Measurements from ENCODE around the gene HBA2.
A peak's percentile ranks its signal among the peaks of the same experiment; 100 is the strongest.
"Not testable (repeated sequence)": the region's sequence is repeated elsewhere in the genome, so short reads cannot be mapped to it uniquely, and the experiment has no call there.

The HBA2 gene

DNA sequence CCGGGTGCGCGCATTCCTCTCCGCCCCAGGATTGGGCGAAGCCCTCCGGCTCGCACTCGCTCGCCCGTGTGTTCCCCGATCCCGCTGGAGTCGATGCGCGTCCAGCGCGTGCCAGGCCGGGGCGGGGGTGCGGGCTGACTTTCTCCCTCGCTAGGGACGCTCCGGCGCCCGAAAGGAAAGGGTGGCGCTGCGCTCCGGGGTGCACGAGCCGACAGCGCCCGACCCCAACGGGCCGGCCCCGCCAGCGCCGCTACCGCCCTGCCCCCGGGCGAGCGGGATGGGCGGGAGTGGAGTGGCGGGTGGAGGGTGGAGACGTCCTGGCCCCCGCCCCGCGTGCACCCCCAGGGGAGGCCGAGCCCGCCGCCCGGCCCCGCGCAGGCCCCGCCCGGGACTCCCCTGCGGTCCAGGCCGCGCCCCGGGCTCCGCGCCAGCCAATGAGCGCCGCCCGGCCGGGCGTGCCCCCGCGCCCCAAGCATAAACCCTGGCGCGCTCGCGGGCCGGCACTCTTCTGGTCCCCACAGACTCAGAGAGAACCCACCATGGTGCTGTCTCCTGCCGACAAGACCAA is at the start of gene HBA2:
TSS of gene HBA2 (plus strand) at position 503 of the 568 bp plus-strand sequence. CDS start at position 540, 37 bp downstream.
- in situ Hi-C loops (cut with MboI; ENCODE audit: low sequenced_read_pairs, unreplicated experiment); DNase-seq (ENCODE audit: low spot score): not testable (repeated sequence)

DNA sequence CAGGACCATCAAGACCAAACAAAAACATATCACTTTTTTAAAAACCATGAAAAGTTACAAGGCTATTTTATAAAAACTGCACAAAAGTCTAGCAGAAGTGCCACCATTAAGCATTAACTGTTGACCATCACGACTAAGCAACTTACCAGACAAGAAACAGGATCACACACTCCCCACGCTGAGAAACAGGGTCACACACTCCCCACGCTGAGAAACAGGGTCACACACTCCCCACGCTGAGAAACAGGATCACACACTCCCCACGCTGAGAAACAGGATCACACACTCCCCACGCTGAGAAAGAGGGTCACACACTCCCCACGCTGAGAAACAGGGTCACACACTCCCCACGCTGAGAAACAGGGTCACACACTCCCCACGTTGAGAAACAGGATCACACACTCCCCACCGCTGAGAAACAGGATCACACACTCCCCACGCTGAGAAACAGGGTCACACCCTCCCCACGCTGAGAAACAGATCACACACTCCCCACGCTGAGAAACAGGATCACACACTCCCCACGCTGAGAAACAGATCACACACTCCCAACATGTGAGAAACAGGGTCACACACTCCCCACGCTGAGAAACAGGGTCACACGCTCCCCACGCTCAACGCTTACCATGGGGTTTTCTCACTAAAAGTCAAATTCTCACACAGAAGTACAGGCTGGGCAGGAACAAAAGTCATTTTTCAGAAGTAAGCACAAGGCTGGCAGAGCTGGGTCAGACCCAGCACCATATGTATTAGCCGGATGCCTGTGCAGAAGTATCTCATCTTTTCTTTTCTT is 48.9 kb upstream of the HBA2 start:
- DNase-seq (ENCODE audit: low spot score); in situ Hi-C loops (cut with MboI; ENCODE audit: low sequenced_read_pairs, unreplicated experiment): not testable (repeated sequence)

DNA sequence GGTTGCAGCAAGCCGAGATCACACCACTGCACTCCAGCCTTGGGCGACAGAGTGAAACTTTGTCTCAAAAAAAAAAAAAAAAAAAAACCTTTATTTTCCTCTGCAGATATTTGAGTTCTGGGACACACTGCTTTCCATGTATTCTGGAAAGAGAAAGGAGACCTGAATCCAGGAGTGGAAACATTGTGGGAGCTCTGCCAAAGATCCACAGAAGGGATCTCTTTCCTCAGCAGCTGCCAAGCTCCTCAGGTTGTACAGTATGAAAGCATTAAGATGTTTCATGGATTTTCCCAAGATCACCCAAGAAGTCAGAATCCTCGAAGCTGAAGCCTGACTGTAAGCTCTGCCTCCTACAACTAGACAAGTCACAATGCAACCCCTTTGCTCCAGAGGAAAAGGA is 47.7 kb upstream of the HBA2 start:
- TF ChIP-seq, protein P1, sequence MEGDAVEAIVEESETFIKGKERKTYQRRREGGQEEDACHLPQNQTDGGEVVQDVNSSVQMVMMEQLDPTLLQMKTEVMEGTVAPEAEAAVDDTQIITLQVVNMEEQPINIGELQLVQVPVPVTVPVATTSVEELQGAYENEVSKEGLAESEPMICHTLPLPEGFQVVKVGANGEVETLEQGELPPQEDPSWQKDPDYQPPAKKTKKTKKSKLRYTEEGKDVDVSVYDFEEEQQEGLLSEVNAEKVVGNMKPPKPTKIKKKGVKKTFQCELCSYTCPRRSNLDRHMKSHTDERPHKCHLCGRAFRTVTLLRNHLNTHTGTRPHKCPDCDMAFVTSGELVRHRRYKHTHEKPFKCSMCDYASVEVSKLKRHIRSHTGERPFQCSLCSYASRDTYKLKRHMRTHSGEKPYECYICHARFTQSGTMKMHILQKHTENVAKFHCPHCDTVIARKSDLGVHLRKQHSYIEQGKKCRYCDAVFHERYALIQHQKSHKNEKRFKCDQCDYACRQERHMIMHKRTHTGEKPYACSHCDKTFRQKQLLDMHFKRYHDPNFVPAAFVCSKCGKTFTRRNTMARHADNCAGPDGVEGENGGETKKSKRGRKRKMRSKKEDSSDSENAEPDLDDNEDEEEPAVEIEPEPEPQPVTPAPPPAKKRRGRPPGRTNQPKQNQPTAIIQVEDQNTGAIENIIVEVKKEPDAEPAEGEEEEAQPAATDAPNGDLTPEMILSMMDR (IDR thresholded peaks at IDR 0.05; ENCODE audit: borderline replicate concordance, control extremely low read depth, extremely low read depth, insufficient read depth, missing control alignments) = no peak
- in situ Hi-C loops (cut with MboI; ENCODE audit: low sequenced_read_pairs, unreplicated experiment) = no loop called here
- DNase-seq (ENCODE audit: low spot score) = no peak

DNA sequence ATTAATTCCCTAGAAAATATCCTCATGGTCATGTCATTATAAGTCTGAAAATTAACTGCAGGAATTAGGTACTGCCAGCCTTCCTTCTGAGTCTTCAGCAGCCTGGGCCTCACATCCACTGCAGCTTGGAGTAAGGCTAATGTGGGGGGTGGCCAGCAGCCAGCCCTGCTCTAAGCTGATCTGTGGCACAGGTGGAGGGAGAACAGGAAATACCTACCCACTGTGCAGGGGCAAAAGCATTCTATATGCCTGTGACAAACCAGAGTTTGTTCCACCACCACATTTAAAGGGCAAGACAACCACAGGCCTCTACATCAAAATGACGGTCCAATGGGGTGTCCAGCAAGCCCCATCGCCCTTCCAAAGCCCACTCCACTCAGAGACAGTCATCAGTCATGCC is 43.6 kb upstream of the HBA2 start:
- in situ Hi-C loops (cut with MboI; ENCODE audit: low sequenced_read_pairs, unreplicated experiment) = no loop called here
- TF ChIP-seq, protein P1 (IDR thresholded peaks at IDR 0.05; ENCODE audit: borderline replicate concordance, control extremely low read depth, extremely low read depth, insufficient read depth, missing control alignments) = no peak
- no peak for DNase-seq (ENCODE audit: low spot score)

DNA sequence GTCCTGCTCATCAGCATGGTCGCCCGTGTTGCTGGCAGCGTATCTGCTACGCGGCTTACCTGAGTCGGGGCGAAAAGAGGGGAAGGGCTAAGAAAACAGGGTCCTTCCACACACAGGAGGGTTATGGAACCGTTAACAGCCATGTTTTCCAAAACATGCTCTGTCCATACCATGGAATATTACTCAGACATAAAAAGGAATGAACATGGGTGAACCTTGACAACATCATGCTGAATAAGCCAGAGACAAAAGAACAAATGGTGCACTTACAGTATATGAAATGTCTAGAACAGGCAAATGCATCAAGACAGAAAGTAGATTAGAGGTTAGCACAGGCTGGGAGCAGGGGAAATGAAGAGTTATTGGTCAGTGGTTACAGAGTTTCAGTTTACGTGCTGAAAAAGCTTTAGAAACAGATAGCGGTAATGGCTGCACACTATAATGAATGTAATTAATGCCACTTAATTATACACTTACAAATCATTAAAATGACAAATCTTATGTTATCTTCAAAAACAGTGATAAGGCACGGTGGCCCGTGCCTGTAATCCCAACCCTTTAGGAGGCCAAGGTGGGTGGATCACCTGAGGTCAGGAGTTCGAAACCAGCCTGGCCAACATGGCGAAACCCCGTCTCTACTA is 42.0 kb upstream of the HBA2 start:
- in situ Hi-C loops (cut with MboI; ENCODE audit: low sequenced_read_pairs, unreplicated experiment) = no loop called here
- TF ChIP-seq, protein P1 (IDR thresholded peaks at IDR 0.05; ENCODE audit: borderline replicate concordance, control extremely low read depth, extremely low read depth, insufficient read depth, missing control alignments) = no peak
- DNase-seq (ENCODE audit: low spot score) = peak; percentile 47

DNA sequence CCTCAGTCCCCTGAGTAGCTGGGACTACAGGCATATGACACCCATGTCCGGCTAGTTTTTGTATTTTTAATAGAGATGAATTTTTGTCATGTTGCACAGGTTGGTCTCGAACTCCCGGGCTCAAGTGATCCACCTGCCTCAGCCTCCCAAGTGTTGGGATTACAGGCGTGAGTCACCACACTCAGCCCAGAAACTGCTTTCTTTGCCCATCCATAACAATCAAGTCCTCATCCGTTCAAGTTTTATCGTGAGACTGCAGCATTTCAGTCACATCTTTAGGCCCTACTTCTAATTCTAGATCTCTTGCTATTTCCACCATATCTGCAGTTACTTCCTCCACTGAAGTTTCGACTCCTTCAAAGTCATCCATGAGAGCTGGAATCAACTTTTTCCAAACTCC is 40.6 kb upstream of the HBA2 start:
- in situ Hi-C loops (cut with MboI; ENCODE audit: low sequenced_read_pairs, unreplicated experiment) = no loop called here
- TF ChIP-seq, protein P1 (IDR thresholded peaks at IDR 0.05; ENCODE audit: borderline replicate concordance, control extremely low read depth, extremely low read depth, insufficient read depth, missing control alignments) = no peak
- no peak for DNase-seq (ENCODE audit: low spot score)

DNA sequence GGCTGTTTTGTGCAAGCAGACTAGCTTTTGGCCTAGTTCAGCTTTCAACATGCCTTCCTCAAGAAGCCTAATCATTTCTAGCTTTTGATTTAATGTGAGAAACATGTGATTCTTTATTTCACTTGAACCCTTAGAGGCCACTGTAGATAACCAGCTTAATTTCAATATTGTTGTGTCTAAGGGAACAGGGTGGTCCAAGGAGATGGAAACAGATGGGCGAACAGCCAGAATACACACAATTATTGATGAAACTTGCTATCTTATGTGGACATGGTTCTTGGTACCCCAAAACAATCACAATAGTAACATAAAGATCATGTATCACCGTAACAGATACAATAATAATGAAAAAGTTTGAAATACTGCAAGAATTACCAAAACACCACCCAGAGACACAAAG is 39.0 kb upstream of the HBA2 start:
- in situ Hi-C loops (cut with MboI; ENCODE audit: low sequenced_read_pairs, unreplicated experiment) = no loop called here
- DNase-seq (ENCODE audit: low spot score) = no peak
- TF ChIP-seq, protein P1 (IDR thresholded peaks at IDR 0.05; ENCODE audit: borderline replicate concordance, control extremely low read depth, extremely low read depth, insufficient read depth, missing control alignments) = no peak

All from GM13976 (cell line).